ENCODE results near the gene EIF3L. TPM values are rescaled to one million over a fixed set of nuclear protein-coding genes. Genes with fewer than 3 reads are reported as not detected.

Gene EIF3L
- total RNA-seq, 2 donors from 2014 or later = 224 to 226 TPM

- Histone ChIP-seq H3K27ac (peak overlapping the region; percentile 72 to 78), H3K4me3 (peak overlapping the region; percentile 67), H3K4me1 (ENCODE audit: control insufficient read depth in 1 of 2, low read depth in 2 of 2) (peaks cover 13 to 59% of the 10 kb centered on the region in 2 donors), H3K9me3 (no peaks in the 10 kb centered on the region), H3K27me3 (replicated peaks; ENCODE audit: insufficient read depth) (no peaks in the 10 kb centered on the region), H3K36me3 (no peaks in the 10 kb centered on the region)
- TF ChIP-seq CTCF (IDR thresholded peaks at IDR 0.05) = no peak
- no peak for ATAC-seq (ENCODE audit: insufficient number of reproducible peaks, low FRiP score, low read depth)
- no peak for DNase-seq (ENCODE audit: low spot score)
These were observed 42.5 kb upstream of the EIF3L start for GRCh38 chr22:37806409-37807333.

GRCh38 chr22:37807410-37808293 is 41.6 kb upstream of the EIF3L start, which contains the start of gene GCAT:
Gene GCAT (plus strand): TSS chr22:37807934. CDS start chr22:37807968, 34 bp downstream.
- H3K4me1 ChIP-seq (ENCODE audit: control insufficient read depth in 1 of 2, low read depth in 2 of 2) = peaks cover 12 to 51% of the 10 kb centered on the region in 2 donors
- DNase-seq (ENCODE audit: low spot score) = peak; percentile 79

DNA sequence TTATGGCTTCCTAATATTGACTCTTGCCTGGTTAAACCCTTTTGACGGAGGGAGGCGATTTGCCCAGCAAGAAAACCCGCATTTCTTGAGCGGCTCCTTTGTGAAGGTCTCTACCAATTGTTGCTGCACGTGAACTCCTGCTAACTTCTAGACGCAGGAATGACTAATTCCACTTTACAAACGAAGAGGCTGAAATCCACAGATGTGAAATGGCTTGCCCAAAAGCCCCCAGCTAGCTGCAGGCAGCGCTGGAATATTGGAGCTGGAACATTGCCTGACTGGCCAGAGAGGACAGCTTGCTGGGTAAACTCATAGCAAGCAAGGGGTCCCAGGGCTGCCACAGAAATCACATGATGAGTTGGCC is 40.9 kb upstream of the EIF3L start:
- Histone ChIP-seq H3K4me1 (ENCODE audit: control insufficient read depth in 1 of 2, low read depth in 2 of 2) (peaks cover 8 to 46% of the 10 kb centered on the region in 2 donors), H3K4me3 (peak overlapping the region; percentile 67), H3K27ac (peak overlapping the region; percentile 21 to 30), H3K27me3 (replicated peaks; ENCODE audit: insufficient read depth) (no peaks in the 10 kb centered on the region), H3K9me3 (no peaks in the 10 kb centered on the region), H3K36me3 (no peaks in the 10 kb centered on the region)
- TF ChIP-seq CTCF (IDR thresholded peaks at IDR 0.05) = no peak
- no peak for ATAC-seq (ENCODE audit: insufficient number of reproducible peaks, low FRiP score, low read depth)
- no peak for DNase-seq (ENCODE audit: low spot score)

More at GRCh38 chr22:37807410-37808293, 41.6 kb upstream of the EIF3L start, which contains the start of gene GCAT:
- peak; percentile 71 for ATAC-seq (ENCODE audit: insufficient number of reproducible peaks, low FRiP score, low read depth)
- H3K36me3 ChIP-seq = no peaks in the 10 kb centered on the region
- no peaks in the 10 kb centered on the region for H3K9me3 ChIP-seq
- no peak for TF ChIP-seq CTCF (IDR thresholded peaks at IDR 0.05)
- no peaks in the 10 kb centered on the region for H3K27me3 ChIP-seq (replicated peaks; ENCODE audit: insufficient read depth)
- H3K27ac ChIP-seq = peak within 1 kb of the TSS; percentile 21 to 72
- H3K4me3 ChIP-seq = peak within 1 kb of the TSS; percentile 67

GRCh38 chr22:37809672-37810333 is 39.4 kb upstream of the EIF3L start:
- no peak for TF ChIP-seq CTCF (IDR thresholded peaks at IDR 0.05)
- Histone ChIP-seq H3K36me3 (no peaks in the 10 kb centered on the region), H3K9me3 (no peaks in the 10 kb centered on the region), H3K4me3 (no peak overlapping the region), H3K27ac (no peak overlapping the region), H3K4me1 (ENCODE audit: control insufficient read depth in 1 of 2, low read depth in 2 of 2) (peaks cover 4 to 36% of the 10 kb centered on the region in 2 donors), H3K27me3 (replicated peaks; ENCODE audit: insufficient read depth) (no peaks in the 10 kb centered on the region)
- ATAC-seq (ENCODE audit: insufficient number of reproducible peaks, low FRiP score, low read depth) (no peak), DNase-seq (ENCODE audit: low spot score) (no peak)
